ENCODE results near the gene MTMR10.

DNA sequence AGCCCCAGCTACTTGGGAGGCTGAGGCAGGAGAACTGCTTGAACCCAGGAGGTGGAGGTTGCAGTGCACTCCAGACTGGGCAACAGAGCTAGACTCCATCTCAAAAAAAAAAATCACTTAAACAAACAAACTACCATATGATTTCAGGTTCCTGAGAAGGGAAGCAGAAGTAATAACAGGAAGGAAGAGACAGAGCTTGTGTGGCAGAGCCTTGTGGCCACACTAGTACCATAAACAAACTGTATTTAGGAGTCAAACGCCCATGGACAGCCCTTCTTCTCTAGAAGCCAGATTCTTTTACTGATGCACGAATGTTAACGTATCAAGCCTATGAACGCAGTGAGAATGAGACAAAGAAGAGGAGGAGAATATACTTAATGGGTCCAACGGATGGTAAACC lies 12.0 kb downstream of the MTMR10 start:
- TF ChIP-seq, protein P1, sequence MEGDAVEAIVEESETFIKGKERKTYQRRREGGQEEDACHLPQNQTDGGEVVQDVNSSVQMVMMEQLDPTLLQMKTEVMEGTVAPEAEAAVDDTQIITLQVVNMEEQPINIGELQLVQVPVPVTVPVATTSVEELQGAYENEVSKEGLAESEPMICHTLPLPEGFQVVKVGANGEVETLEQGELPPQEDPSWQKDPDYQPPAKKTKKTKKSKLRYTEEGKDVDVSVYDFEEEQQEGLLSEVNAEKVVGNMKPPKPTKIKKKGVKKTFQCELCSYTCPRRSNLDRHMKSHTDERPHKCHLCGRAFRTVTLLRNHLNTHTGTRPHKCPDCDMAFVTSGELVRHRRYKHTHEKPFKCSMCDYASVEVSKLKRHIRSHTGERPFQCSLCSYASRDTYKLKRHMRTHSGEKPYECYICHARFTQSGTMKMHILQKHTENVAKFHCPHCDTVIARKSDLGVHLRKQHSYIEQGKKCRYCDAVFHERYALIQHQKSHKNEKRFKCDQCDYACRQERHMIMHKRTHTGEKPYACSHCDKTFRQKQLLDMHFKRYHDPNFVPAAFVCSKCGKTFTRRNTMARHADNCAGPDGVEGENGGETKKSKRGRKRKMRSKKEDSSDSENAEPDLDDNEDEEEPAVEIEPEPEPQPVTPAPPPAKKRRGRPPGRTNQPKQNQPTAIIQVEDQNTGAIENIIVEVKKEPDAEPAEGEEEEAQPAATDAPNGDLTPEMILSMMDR (IDR thresholded peaks at IDR 0.05), result no peak
- TF ChIP-seq POLR2AphosphoS5 (IDR thresholded peaks at IDR 0.05) (no peak), POLR2A (IDR thresholded peaks at IDR 0.05) (no peak)
